Trophoblast cell (in vitro differentiated cells and primary cell): ENCODE data around the gene STRN.

Experiments
- DNase-seq, 2 donors: peaks; one replicate each; pipeline ENCODE4 v3.0.0-alpha.2; 2016
- H2AFZ ChIP-seq: 2 replicates; pipeline ENCODE4 v1.6.1; 2013; ENCODE audit warnings: low read length, moderate library complexity, mild to moderate bottlenecking; ENCODE audit not compliant: insufficient read depth, poor library complexity
- H2AK5ac ChIP-seq: 2 replicates; pipeline ENCODE4 v1.6.1; 2013; ENCODE audit warnings: mild to moderate bottlenecking, low read length
- H2BK120ac ChIP-seq: 2 replicates; pipeline ENCODE4 v1.6.1; 2013; ENCODE audit warnings: low read length, mild to moderate bottlenecking, moderate library complexity; ENCODE audit not compliant: insufficient read depth, poor library complexity
- H2BK12ac ChIP-seq: 2 replicates; pipeline ENCODE4 v1.6.1; 2013; ENCODE audit warnings: mild to moderate bottlenecking, low read length, moderate library complexity
- H2BK5ac ChIP-seq: 2 replicates; pipeline ENCODE4 v1.6.1; 2013; ENCODE audit warnings: low read length, low read depth, moderate library complexity, mild to moderate bottlenecking; ENCODE audit not compliant: poor library complexity
- H3K14ac ChIP-seq: 2 replicates; pipeline ENCODE4 v1.6.1; 2013; ENCODE audit warnings: mild to moderate bottlenecking, low read length
- H3K18ac ChIP-seq: 2 replicates; pipeline ENCODE4 v1.6.1; 2013; ENCODE audit warnings: mild to moderate bottlenecking, low read length
- H3K23ac ChIP-seq: 2 replicates; pipeline ENCODE4 v1.6.1; 2013; ENCODE audit warnings: low read length
- H3K27ac ChIP-seq: 2 replicates; pipeline ENCODE4 v1.5.1; 2013; ENCODE audit warnings: low read depth, mild to moderate bottlenecking, inconsistent platforms, low read length, moderate library complexity
- H3K27me3 ChIP-seq: 2 replicates; pipeline ENCODE4 v1.6.1; 2013; ENCODE audit warnings: inconsistent platforms, mild to moderate bottlenecking, low read length, moderate library complexity; ENCODE audit not compliant: insufficient read depth
- H3K36me3 ChIP-seq, 2 experiments: 1 replicate in 1 of 2; 2 replicates in 1 of 2; pipeline ENCODE4 v1.6.1; 2013; ENCODE audit warnings: low read length in 2 of 2, mild to moderate bottlenecking in 2 of 2, moderate library complexity in 1 of 2; ENCODE audit not compliant: insufficient read depth in 2 of 2, control insufficient read depth in 1 of 2
- H3K4ac ChIP-seq: 2 replicates; pipeline ENCODE4 v1.6.1; 2013; ENCODE audit warnings: low read depth, mild to moderate bottlenecking, low read length, moderate library complexity
- H3K4me1 ChIP-seq, 2 experiments: 1 replicate in 1 of 2; 2 replicates in 1 of 2; pipeline ENCODE4 v1.6.1; 2013; ENCODE audit warnings: low read length in 2 of 2, mild to moderate bottlenecking in 2 of 2, moderate library complexity in 1 of 2; ENCODE audit not compliant: insufficient read depth in 2 of 2, control insufficient read depth in 1 of 2
- H3K4me2 ChIP-seq: 2 replicates; pipeline ENCODE4 v1.6.1; 2013; ENCODE audit warnings: inconsistent platforms, mild to moderate bottlenecking, low read length, moderate library complexity
- H3K4me3 ChIP-seq: 2 replicates; pipeline ENCODE4 v1.5.1; 2013; ENCODE audit warnings: mild to moderate bottlenecking, low read depth, low read length, inconsistent platforms
- H3K79me1 ChIP-seq: one replicate; pipeline ENCODE4 v1.6.1; 2013; ENCODE audit warnings: low read length
- H3K79me2 ChIP-seq: 2 replicates; pipeline ENCODE4 v1.6.1; 2013; ENCODE audit warnings: low read length, mild to moderate bottlenecking; ENCODE audit not compliant: control insufficient read depth, insufficient read depth, poor library complexity
- H3K9ac ChIP-seq: 2 replicates; pipeline ENCODE4 v1.6.1; 2013; ENCODE audit warnings: mild to moderate bottlenecking, low read length
- H3K9me3 ChIP-seq: 2 replicates; pipeline ENCODE4 v1.6.1; 2013; ENCODE audit warnings: low read depth, mild to moderate bottlenecking, control low read depth, inconsistent platforms, low read length; ENCODE audit not compliant: insufficient read depth
- H4K12ac ChIP-seq: 2 replicates; pipeline ENCODE4 v1.6.1; 2013; ENCODE audit warnings: low read depth, mild to moderate bottlenecking, low read length, moderate library complexity
- H4K8ac ChIP-seq: 2 replicates; pipeline ENCODE4 v1.6.1; 2013; ENCODE audit warnings: low read depth, mild to moderate bottlenecking, low read length, moderate library complexity
- H4K91ac ChIP-seq: one replicate; pipeline ENCODE4 v1.6.1; 2013; ENCODE audit warnings: low read depth, mild to moderate bottlenecking, low read length, moderate library complexity
- WGBS: extraction: QIAGEN DNeasy Blood & Tissue Kit; methylation state at CpG from one replicate; pipeline ENCODE4 v1.1.7; 2013; ENCODE audit warnings: missing lambda C conversion rate; ENCODE audit not compliant: insufficient read length, insufficient coverage; ENCODE audit errors: extremely low coverage; 5-methylcytosine and 5-hydroxymethylcytosine counted together

The STRN gene

DNA sequence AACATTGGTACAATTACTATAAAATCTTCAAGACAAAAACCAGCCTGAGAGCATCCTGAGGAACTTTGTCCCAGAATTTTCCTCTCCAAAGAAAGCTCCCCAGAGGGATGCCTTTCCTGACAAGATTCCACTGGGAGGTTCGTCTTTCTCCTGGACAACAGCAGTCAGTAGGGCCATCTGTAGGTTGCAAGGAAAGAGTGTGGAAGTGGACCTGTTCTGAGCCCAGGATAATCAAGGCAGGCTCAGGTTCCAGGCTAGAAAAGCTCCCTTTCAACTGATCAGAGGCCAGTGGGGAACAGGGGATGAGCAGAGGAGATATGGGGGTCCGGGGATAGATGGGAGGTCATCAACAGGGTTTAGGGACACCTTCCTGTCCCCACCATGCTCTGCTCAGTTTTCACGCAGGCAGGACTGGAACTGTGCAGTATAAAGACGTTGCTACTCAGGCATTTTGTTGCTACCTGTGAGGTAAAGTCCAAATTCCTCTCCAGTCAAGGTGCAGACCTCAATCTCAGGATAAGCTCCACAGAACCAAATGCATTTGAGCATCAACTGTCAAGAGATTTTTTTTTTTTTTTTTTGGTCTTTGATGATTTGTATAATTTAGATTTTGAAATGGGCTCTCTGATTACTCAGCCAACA, 126.2 kb downstream of the STRN start:
- H3K18ac ChIP-seq: no peak overlapping the region
- WGBS: no CpG with 5 or more reads among the region's 4 CpGs

DNA sequence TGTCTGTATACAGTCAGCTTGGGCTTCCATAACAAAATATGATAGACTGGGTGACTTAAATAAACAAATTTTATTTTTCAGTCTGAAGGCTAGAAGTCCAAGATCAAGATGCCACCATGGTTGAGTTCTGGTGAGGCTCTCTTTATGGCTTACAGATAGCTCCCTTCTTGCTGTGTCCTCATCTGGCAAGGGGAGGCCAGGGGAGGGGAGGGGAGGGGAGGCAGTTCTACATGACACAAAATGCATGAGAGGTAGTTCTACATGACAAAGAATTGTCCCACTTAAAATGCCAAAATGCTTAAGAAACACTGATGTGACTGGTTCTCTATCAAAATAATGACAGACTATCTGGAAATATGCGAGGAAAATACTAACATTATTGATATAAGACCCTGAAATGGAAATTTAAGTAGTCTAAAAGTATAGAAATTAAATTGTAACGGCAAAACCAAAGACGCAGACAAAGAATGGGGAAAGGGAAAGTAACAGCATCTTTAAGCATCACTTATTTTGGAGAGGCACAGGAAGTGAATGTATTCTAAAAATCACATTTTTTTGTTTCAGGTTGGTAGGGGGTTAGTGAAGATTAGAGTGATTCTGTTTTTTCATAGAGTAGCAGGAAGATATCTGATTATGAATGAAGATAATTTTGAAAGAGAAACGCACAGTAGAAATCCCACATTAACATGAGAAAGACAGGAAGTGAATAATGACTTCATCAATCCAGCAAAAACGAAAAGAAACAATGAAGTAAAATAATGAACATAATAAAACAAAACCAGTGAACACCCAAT, 131.4 kb downstream of the STRN start:
- Histone ChIP-seq H4K12ac (no peak overlapping the region), H4K91ac (no peak overlapping the region), H3K4ac (no peak overlapping the region), H3K9me3 (no peaks in the 10 kb centered on the region), H3K4me1 (no peaks in the 10 kb centered on the region), H3K27ac (no peak overlapping the region), H4K8ac (no peak overlapping the region), H3K4me2 (no peak overlapping the region), H3K36me3 (no peaks in the 10 kb centered on the region), H3K14ac (no peak overlapping the region), H2BK12ac (no peak overlapping the region), H3K79me1 (no peaks in the 10 kb centered on the region), H3K4me3 (no peak overlapping the region), H2BK5ac (no peak overlapping the region), H2AFZ (no peak overlapping the region), H3K18ac (no peak overlapping the region), H3K23ac (no peak overlapping the region), H2BK120ac (no peak overlapping the region), H3K79me2 (no peaks in the 10 kb centered on the region), H3K9ac (no peak overlapping the region), H3K27me3 (no peaks in the 10 kb centered on the region), H2AK5ac (no peak overlapping the region)
- no CpG with 5 or more reads among the region's 5 CpGs for WGBS
- DNase-seq: no peak

More for the DNA sequence above, 126.2 kb downstream of the STRN start:
- Histone ChIP-seq H2BK12ac (no peak overlapping the region), H2BK5ac (no peak overlapping the region), H3K4ac (no peak overlapping the region), H3K14ac (no peak overlapping the region), H4K91ac (no peak overlapping the region), H3K4me3 (no peak overlapping the region), H2AFZ (no peak overlapping the region), H3K4me1 (no peaks in the 10 kb centered on the region), H4K12ac (no peak overlapping the region), H2BK120ac (no peak overlapping the region), H3K27ac (no peak overlapping the region), H2AK5ac (no peak overlapping the region), H3K9me3 (no peaks in the 10 kb centered on the region), H3K36me3 (no peaks in the 10 kb centered on the region), H4K8ac (no peak overlapping the region), H3K27me3 (no peaks in the 10 kb centered on the region), H3K4me2 (no peak overlapping the region), H3K9ac (no peak overlapping the region), H3K79me2 (no peaks in the 10 kb centered on the region), H3K79me1 (no peaks in the 10 kb centered on the region), H3K23ac (no peak overlapping the region)
- DNase-seq: no peak

DNA sequence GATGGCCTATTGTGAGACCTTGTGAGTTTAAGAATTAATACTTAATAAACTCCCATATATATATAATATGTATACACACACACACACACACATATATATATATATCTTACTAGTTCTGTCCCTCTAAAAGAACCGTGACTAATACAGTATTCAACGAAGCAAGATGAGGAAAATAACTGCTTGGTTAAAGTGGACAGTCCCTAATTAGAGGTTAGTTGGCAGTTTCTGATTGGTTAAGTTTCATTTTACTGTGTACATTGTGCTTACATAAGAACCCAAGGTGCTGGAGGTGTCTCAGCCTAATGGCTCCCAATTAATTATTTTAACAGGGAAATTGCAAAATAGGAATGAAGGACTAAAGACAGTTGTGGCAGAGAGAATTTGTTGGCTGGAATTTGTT, 132.1 kb downstream of the STRN start:
- Histone ChIP-seq H3K4me3 (no peak overlapping the region), H3K79me2 (no peaks in the 10 kb centered on the region), H3K4ac (no peak overlapping the region), H2AK5ac (no peak overlapping the region), H3K27me3 (no peaks in the 10 kb centered on the region), H3K4me2 (no peak overlapping the region), H4K91ac (no peak overlapping the region), H3K23ac (no peak overlapping the region), H2BK5ac (no peak overlapping the region), H3K79me1 (no peaks in the 10 kb centered on the region), H3K36me3 (no peaks in the 10 kb centered on the region), H3K4me1 (no peaks in the 10 kb centered on the region), H3K14ac (no peak overlapping the region), H3K9me3 (no peaks in the 10 kb centered on the region), H3K27ac (no peak overlapping the region), H2AFZ (no peak overlapping the region), H4K12ac (no peak overlapping the region), H2BK12ac (no peak overlapping the region), H4K8ac (no peak overlapping the region), H3K9ac (no peak overlapping the region), H3K18ac (no peak overlapping the region), H2BK120ac (no peak overlapping the region)
- DNase-seq: no peak
- no CpG with 5 or more reads among the region's 2 CpGs for WGBS

DNA sequence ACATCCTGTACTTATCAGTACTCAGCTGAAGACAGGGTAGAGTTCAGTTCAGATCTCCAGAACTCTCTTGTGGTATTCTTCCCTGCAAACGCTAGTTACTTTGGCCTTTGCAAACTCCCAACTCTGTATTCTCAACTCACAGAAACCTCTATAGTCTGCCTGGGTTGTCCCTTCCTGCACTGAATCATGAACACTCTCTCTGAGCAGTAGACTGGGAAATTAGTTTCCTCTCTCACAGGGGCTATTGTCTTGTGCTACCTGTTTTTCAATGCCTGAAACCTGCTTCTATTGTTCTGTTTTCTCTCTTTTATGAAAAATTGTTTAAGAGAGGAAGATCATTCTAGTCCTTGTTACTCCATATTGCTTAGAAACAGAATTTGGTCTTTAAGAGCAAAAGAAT, 135.2 kb downstream of the STRN start:
- H3K4ac ChIP-seq: no peak overlapping the region
- no peak overlapping the region for H4K8ac ChIP-seq
- no peaks in the 10 kb centered on the region for H3K36me3 ChIP-seq
- no peaks in the 10 kb centered on the region for H3K9me3 ChIP-seq
- no peak overlapping the region for H3K4me3 ChIP-seq
- H2BK12ac ChIP-seq: no peak overlapping the region
- no peak overlapping the region for H3K27ac ChIP-seq
- H3K4me2 ChIP-seq: no peak overlapping the region
- H3K79me2 ChIP-seq: no peaks in the 10 kb centered on the region
- no peak overlapping the region for H2AFZ ChIP-seq
- no peak overlapping the region for H3K18ac ChIP-seq
- H2BK5ac ChIP-seq: no peak overlapping the region
- H3K27me3 ChIP-seq: no peaks in the 10 kb centered on the region
- H2AK5ac ChIP-seq: no peak overlapping the region
- H3K9ac ChIP-seq: no peak overlapping the region
- H2BK120ac ChIP-seq: no peak overlapping the region
- no peak overlapping the region for H3K23ac ChIP-seq
- H3K79me1 ChIP-seq: no peaks in the 10 kb centered on the region
- no peaks in the 10 kb centered on the region for H3K4me1 ChIP-seq
- no CpG with 5 or more reads among the region's 1 CpG for WGBS
- no peak overlapping the region for H4K12ac ChIP-seq
- DNase-seq: no peak
- H4K91ac ChIP-seq: no peak overlapping the region
- no peak overlapping the region for H3K14ac ChIP-seq
